ENCODE data around the gene CIAO1. TPM values are rescaled to one million over a fixed set of nuclear protein-coding genes. Genes with fewer than 3 reads are reported as not detected.
A peak's percentile ranks its signal among the peaks of the same experiment; 100 is the strongest.
"Not testable (repeated sequence)": the region's sequence is repeated elsewhere in the genome, so short reads cannot be mapped to it uniquely, and the experiment has no call there.

CIAO1 gene
- 111 and 126 TPM in 2 replicates for total RNA-seq

- Histone ChIP-seq H4K20me1 (ENCODE audit: insufficient read depth, low read length) (peaks cover 40% of the 10 kb centered on the region), H3K36me3 (ENCODE audit: insufficient read depth, low read length) (peaks cover 39% of the 10 kb centered on the region), H3K79me2 (ENCODE audit: insufficient read depth, low read length) (peaks cover 73% of the 10 kb centered on the region), H3K4me1 (ENCODE audit: insufficient read depth, low read length) (peaks cover 49% of the 10 kb centered on the region), H3K27me3 (ENCODE audit: insufficient read depth, low read length) (no peaks in the 10 kb centered on the region), H3K4me2 (ENCODE audit: insufficient read depth, low read length) (peak within 1 kb of the TSS; percentile 96), H2AFZ (ENCODE audit: low read length) (peak within 1 kb of the TSS; percentile 90), H3K9me3 (ENCODE audit: low read depth, low read length) (no peaks in the 10 kb centered on the region), H3K27ac (ENCODE audit: low read depth, low read length) (peak within 1 kb of the TSS; percentile 87), H3K4me3 (ENCODE audit: insufficient read depth, low read length) (peak within 1 kb of the TSS; percentile 98)
- TF ChIP-seq CTCF (IDR thresholded peaks at IDR 0.05; ENCODE audit: extremely low read depth, low read depth, low read length) = peak; percentile 35
- peak; percentile 100 for DNase-seq (ENCODE audit: insufficient read length, low spot score, missing footprints)
Observed at GRCh38 chr2:96265840-96266679, at the start of gene CIAO1, which contains the start of gene TMEM127. Gene CIAO1, plus strand, starts transcription at chr2:96266225. Its CDS starts 126 bp downstream, at chr2:96266351. Gene TMEM127, minus strand, starts transcription at chr2:96265997. Its CDS starts 616 bp downstream, at chr2:96265381.

DNA sequence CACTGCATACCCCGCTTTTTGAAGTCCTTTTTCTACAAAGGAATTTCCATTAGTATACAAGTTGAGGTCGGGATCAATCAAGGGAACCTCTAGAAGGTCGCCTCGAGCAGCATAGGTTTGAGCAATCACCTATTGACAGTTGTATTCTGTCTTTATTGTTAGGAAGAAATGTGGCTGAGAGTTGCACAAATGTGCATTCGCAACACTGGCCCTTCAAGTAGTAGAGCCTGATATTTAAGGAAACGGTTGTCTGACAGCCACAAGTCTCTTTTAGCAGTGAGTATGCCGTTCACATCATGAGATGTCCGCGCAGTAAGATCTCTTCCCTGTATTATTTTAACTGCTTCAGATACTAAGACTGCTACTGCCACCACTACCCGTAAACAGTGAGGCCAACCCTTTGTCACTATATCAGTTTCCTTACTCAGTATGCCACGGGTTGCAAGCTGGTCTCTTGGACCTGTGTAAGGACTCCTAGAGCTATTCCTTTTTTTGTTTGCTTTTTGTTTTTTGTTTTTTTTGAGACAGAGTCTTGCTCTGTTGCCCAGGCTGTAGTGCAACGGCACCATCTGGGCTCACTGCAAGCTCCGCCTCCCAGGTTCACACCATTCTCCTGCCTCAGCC is 47.4 kb upstream of the CIAO1 start:
- H4K20me1 ChIP-seq (ENCODE audit: insufficient read depth, low read length) = peaks cover 3% of the 10 kb centered on the region
- no peak for DNase-seq (ENCODE audit: insufficient read length, low spot score, missing footprints)
- no peak for TF ChIP-seq CTCF (IDR thresholded peaks at IDR 0.05; ENCODE audit: extremely low read depth, low read depth, low read length)
- H3K9me3 ChIP-seq (ENCODE audit: low read depth, low read length) = no peaks in the 10 kb centered on the region
- H3K27me3 ChIP-seq (ENCODE audit: insufficient read depth, low read length) = no peaks in the 10 kb centered on the region
- H3K4me2 ChIP-seq (ENCODE audit: insufficient read depth, low read length) = no peak overlapping the region
- H3K27ac ChIP-seq (ENCODE audit: low read depth, low read length) = no peak overlapping the region
- peaks cover under 1% of the 10 kb centered on the region for H3K79me2 ChIP-seq (ENCODE audit: insufficient read depth, low read length)
- no peaks in the 10 kb centered on the region for H3K36me3 ChIP-seq (ENCODE audit: insufficient read depth, low read length)
- H2AFZ ChIP-seq (ENCODE audit: low read length) = no peak overlapping the region
- no peaks in the 10 kb centered on the region for H3K4me1 ChIP-seq (ENCODE audit: insufficient read depth, low read length)
- H3K4me3 ChIP-seq (ENCODE audit: insufficient read depth, low read length) = no peak overlapping the region

GRCh38 chr2:96219959-96220358 is 46.1 kb upstream of the CIAO1 start:
- H4K20me1 ChIP-seq (ENCODE audit: insufficient read depth, low read length); H3K27ac ChIP-seq (ENCODE audit: low read depth, low read length); DNase-seq (ENCODE audit: insufficient read length, low spot score, missing footprints); H3K4me3 ChIP-seq (ENCODE audit: insufficient read depth, low read length); H3K79me2 ChIP-seq (ENCODE audit: insufficient read depth, low read length); H3K4me2 ChIP-seq (ENCODE audit: insufficient read depth, low read length); H2AFZ ChIP-seq (ENCODE audit: low read length); H3K27me3 ChIP-seq (ENCODE audit: insufficient read depth, low read length); H3K4me1 ChIP-seq (ENCODE audit: insufficient read depth, low read length); H3K36me3 ChIP-seq (ENCODE audit: insufficient read depth, low read length); H3K9me3 ChIP-seq (ENCODE audit: low read depth, low read length): not testable (repeated sequence)

GRCh38 chr2:96221106-96221505 is 44.9 kb upstream of the CIAO1 start:
- H3K79me2 ChIP-seq (ENCODE audit: insufficient read depth, low read length); DNase-seq (ENCODE audit: insufficient read length, low spot score, missing footprints); H3K9me3 ChIP-seq (ENCODE audit: low read depth, low read length); H3K4me2 ChIP-seq (ENCODE audit: insufficient read depth, low read length); H3K36me3 ChIP-seq (ENCODE audit: insufficient read depth, low read length); H3K27ac ChIP-seq (ENCODE audit: low read depth, low read length); H3K4me1 ChIP-seq (ENCODE audit: insufficient read depth, low read length); H4K20me1 ChIP-seq (ENCODE audit: insufficient read depth, low read length); H3K27me3 ChIP-seq (ENCODE audit: insufficient read depth, low read length); H2AFZ ChIP-seq (ENCODE audit: low read length); H3K4me3 ChIP-seq (ENCODE audit: insufficient read depth, low read length): not testable (repeated sequence)

All from osteoblast (primary cell).